ENCODE data around the gene PRAC1. TPM values are rescaled to one million over a fixed set of nuclear protein-coding genes. Genes with fewer than 3 reads are reported as not detected.

PRAC1 gene
- total and polyA plus RNA-seq, 8 donors: not detected

- Histone ChIP-seq H3K36me3 (no peaks in the 10 kb centered on the region), H3K27ac (no peak overlapping the region), H3K9me3 (no peaks in the 10 kb centered on the region), H3K4me1 (no peaks in the 10 kb centered on the region), H3K27me3 (peaks cover 98 to 100% of the 10 kb centered on the region in 2 donors), H3K4me3 (no peak overlapping the region)
- DNase-seq (no peak), ATAC-seq (no peak)
- intact Hi-C loops (cut with DNase I): no loop called here
- no peak for TF ChIP-seq CTCF (IDR thresholded peaks at IDR 0.05)
These were observed 25.4 kb upstream of the PRAC1 start for GRCh38 chr17:48747445-48748363.

- H3K27me3 ChIP-seq: peaks cover 97 to 100% of the 10 kb centered on the region in 2 donors
- no peaks in the 10 kb centered on the region for H3K36me3 ChIP-seq
- ATAC-seq: no peak
- H3K4me1 ChIP-seq: no peaks in the 10 kb centered on the region
- no peak for TF ChIP-seq CTCF (IDR thresholded peaks at IDR 0.05)
- H3K9me3 ChIP-seq: no peaks in the 10 kb centered on the region
- DNase-seq: no peak
- intact Hi-C loops (cut with DNase I): no loop called here
- H3K4me3 ChIP-seq: no peak overlapping the region
- H3K27ac ChIP-seq: no peak overlapping the region
These were observed 24.7 kb upstream of the PRAC1 start for GRCh38 chr17:48746916-48747444.

- no peaks in the 10 kb centered on the region for H3K4me1 ChIP-seq
- H3K4me3 ChIP-seq: no peak overlapping the region
- TF ChIP-seq CTCF (IDR thresholded peaks at IDR 0.05): no peak
- no peak for DNase-seq
- H3K9me3 ChIP-seq: no peaks in the 10 kb centered on the region
- H3K36me3 ChIP-seq: no peaks in the 10 kb centered on the region
- H3K27ac ChIP-seq: no peak overlapping the region
- no peak for ATAC-seq
- peaks cover 96 to 100% of the 10 kb centered on the region in 2 donors for H3K27me3 ChIP-seq
- intact Hi-C loops (cut with DNase I): no loop called here
These were observed 23.3 kb upstream of the PRAC1 start for GRCh38 chr17:48745381-48746275.

- H3K9me3 ChIP-seq: no peaks in the 10 kb centered on the region
- H3K27me3 ChIP-seq: peaks cover 97 to 100% of the 10 kb centered on the region in 2 donors
- ATAC-seq (no peak), DNase-seq (no peak)
- intact Hi-C loops (cut with DNase I): no loop called here
- no peaks in the 10 kb centered on the region for H3K4me1 ChIP-seq
- no peak overlapping the region for H3K27ac ChIP-seq
- no peak overlapping the region for H3K4me3 ChIP-seq
- no peak for TF ChIP-seq CTCF (IDR thresholded peaks at IDR 0.05)
- H3K36me3 ChIP-seq: no peaks in the 10 kb centered on the region
These were observed 18.2 kb upstream of the PRAC1 start for GRCh38 chr17:48740537-48740936.
